Measurements from ENCODE around the gene SLN.

- TF ChIP-seq CTCF (IDR thresholded peaks at IDR 0.05; ENCODE audit: poor library complexity) (no peak), EZH2phosphoT487 (IDR thresholded peaks at IDR 0.05; ENCODE audit: low read depth, severe bottlenecking, unreplicated experiment) (no peak)
Measured at GRCh38 chr11:107676336-107677057, 35.4 kb downstream of the SLN start.

Measured in hepatocyte (in vitro differentiated cells).